ENCODE measurements around the gene ABCD3.

The ABCD3 gene

GRCh38 chr1:94389298-94389697 lies 28.9 kb upstream of the ABCD3 start:
- no peak for FAIRE-seq
- no peak for DNase-seq (ENCODE audit: insufficient read length, low spot score)
- TF ChIP-seq POLR2A (IDR thresholded peaks at IDR 0.05; ENCODE audit: low read depth, low read length) (no peak), SPI1 (IDR thresholded peaks at IDR 0.05; ENCODE audit: low read depth, low read length) (no peak), POLR2AphosphoS5 (IDR thresholded peaks at IDR 0.05; ENCODE audit: low read depth, low read length) (no peak), TAF1 (IDR thresholded peaks at IDR 0.05; ENCODE audit: low read depth, low read length) (no peak), PAX5 (IDR thresholded peaks at IDR 0.05; ENCODE audit: insufficient read depth, low read length, severe bottlenecking) (no peak)

- no peak for DNase-seq (ENCODE audit: insufficient read length, low spot score)
- TF ChIP-seq PAX5 (IDR thresholded peaks at IDR 0.05; ENCODE audit: insufficient read depth, low read length, severe bottlenecking) (no peak), SPI1 (IDR thresholded peaks at IDR 0.05; ENCODE audit: low read depth, low read length) (no peak), TAF1 (IDR thresholded peaks at IDR 0.05; ENCODE audit: low read depth, low read length) (no peak), POLR2AphosphoS5 (IDR thresholded peaks at IDR 0.05; ENCODE audit: low read depth, low read length) (no peak)
- FAIRE-seq, result no peak
Measured at GRCh38 chr1:94394247-94394646, 23.9 kb upstream of the ABCD3 start.

GRCh38 chr1:94395231-94395630 lies 23.0 kb upstream of the ABCD3 start:
- DNase-seq (ENCODE audit: insufficient read length, low spot score), result no peak
- no peak for TF ChIP-seq POU2F2 (IDR thresholded peaks at IDR 0.05; ENCODE audit: low read depth, low read length)
- no peak for TF ChIP-seq POLR2AphosphoS5 (IDR thresholded peaks at IDR 0.05; ENCODE audit: low read depth, low read length)
- TF ChIP-seq SPI1 (IDR thresholded peaks at IDR 0.05; ENCODE audit: low read depth, low read length), result no peak
- TF ChIP-seq POLR2A (IDR thresholded peaks at IDR 0.05; ENCODE audit: low read depth, low read length), result no peak
- TF ChIP-seq PAX5 (IDR thresholded peaks at IDR 0.05; ENCODE audit: insufficient read depth, low read length, severe bottlenecking), result no peak
- no peak for TF ChIP-seq TAF1 (IDR thresholded peaks at IDR 0.05; ENCODE audit: low read depth, low read length)
- FAIRE-seq, result no peak

GRCh38 chr1:94395748-94396309 lies 22.4 kb upstream of the ABCD3 start:
- TF ChIP-seq POU2F2 (IDR thresholded peaks at IDR 0.05; ENCODE audit: low read depth, low read length) (no peak), PAX5 (IDR thresholded peaks at IDR 0.05; ENCODE audit: insufficient read depth, low read length, severe bottlenecking) (no peak), POLR2AphosphoS5 (IDR thresholded peaks at IDR 0.05; ENCODE audit: low read depth, low read length) (no peak), POLR2A (IDR thresholded peaks at IDR 0.05; ENCODE audit: low read depth, low read length) (no peak), SPI1 (IDR thresholded peaks at IDR 0.05; ENCODE audit: low read depth, low read length) (no peak), TAF1 (IDR thresholded peaks at IDR 0.05; ENCODE audit: low read depth, low read length) (no peak)
- FAIRE-seq (no peak), DNase-seq (ENCODE audit: insufficient read length, low spot score) (no peak)

GRCh38 chr1:94396356-94397010 lies 21.7 kb upstream of the ABCD3 start:
- DNase-seq (ENCODE audit: insufficient read length, low spot score), result no peak
- FAIRE-seq, result no peak
- TF ChIP-seq POU2F2 (IDR thresholded peaks at IDR 0.05; ENCODE audit: low read depth, low read length) (no peak), TAF1 (IDR thresholded peaks at IDR 0.05; ENCODE audit: low read depth, low read length) (no peak), POLR2AphosphoS5 (IDR thresholded peaks at IDR 0.05; ENCODE audit: low read depth, low read length) (no peak), POLR2A (IDR thresholded peaks at IDR 0.05; ENCODE audit: low read depth, low read length) (no peak), PAX5 (IDR thresholded peaks at IDR 0.05; ENCODE audit: insufficient read depth, low read length, severe bottlenecking) (no peak), SPI1 (IDR thresholded peaks at IDR 0.05; ENCODE audit: low read depth, low read length) (no peak)

GRCh38 chr1:94398356-94398755 lies 19.8 kb upstream of the ABCD3 start:
- TF ChIP-seq POLR2AphosphoS5 (IDR thresholded peaks at IDR 0.05; ENCODE audit: low read depth, low read length) (no peak), PAX5 (IDR thresholded peaks at IDR 0.05; ENCODE audit: insufficient read depth, low read length, severe bottlenecking) (no peak), POLR2A (IDR thresholded peaks at IDR 0.05; ENCODE audit: low read depth, low read length) (no peak), TAF1 (IDR thresholded peaks at IDR 0.05; ENCODE audit: low read depth, low read length) (no peak), POU2F2 (IDR thresholded peaks at IDR 0.05; ENCODE audit: low read depth, low read length) (no peak), SPI1 (IDR thresholded peaks at IDR 0.05; ENCODE audit: low read depth, low read length) (no peak)
- FAIRE-seq (no peak), DNase-seq (ENCODE audit: insufficient read length, low spot score) (no peak)

- TF ChIP-seq TAF1 (IDR thresholded peaks at IDR 0.05; ENCODE audit: low read depth, low read length) (no peak), POU2F2 (IDR thresholded peaks at IDR 0.05; ENCODE audit: low read depth, low read length) (no peak), POLR2AphosphoS5 (IDR thresholded peaks at IDR 0.05; ENCODE audit: low read depth, low read length) (no peak), POLR2A (IDR thresholded peaks at IDR 0.05; ENCODE audit: low read depth, low read length) (no peak)
- FAIRE-seq (no peak), DNase-seq (ENCODE audit: insufficient read length, low spot score) (no peak)
Measured at GRCh38 chr1:94399453-94399852, 18.7 kb upstream of the ABCD3 start.

GRCh38 chr1:94401206-94401605 lies 17.0 kb upstream of the ABCD3 start:
- FAIRE-seq, result no peak
- TF ChIP-seq SPI1 (IDR thresholded peaks at IDR 0.05; ENCODE audit: low read depth, low read length), result no peak
- TF ChIP-seq PAX5 (IDR thresholded peaks at IDR 0.05; ENCODE audit: insufficient read depth, low read length, severe bottlenecking), result no peak
- TF ChIP-seq POLR2A (IDR thresholded peaks at IDR 0.05; ENCODE audit: low read depth, low read length), result no peak
- TF ChIP-seq TAF1 (IDR thresholded peaks at IDR 0.05; ENCODE audit: low read depth, low read length), result no peak
- TF ChIP-seq POU2F2 (IDR thresholded peaks at IDR 0.05; ENCODE audit: low read depth, low read length), result no peak
- TF ChIP-seq POLR2AphosphoS5 (IDR thresholded peaks at IDR 0.05; ENCODE audit: low read depth, low read length), result no peak
- DNase-seq (ENCODE audit: insufficient read length, low spot score), result no peak

GRCh38 chr1:94406446-94406845 lies 11.7 kb upstream of the ABCD3 start:
- DNase-seq (ENCODE audit: insufficient read length, low spot score) (no peak), FAIRE-seq (no peak)
- TF ChIP-seq SPI1 (IDR thresholded peaks at IDR 0.05; ENCODE audit: low read depth, low read length), result no peak
- TF ChIP-seq TAF1 (IDR thresholded peaks at IDR 0.05; ENCODE audit: low read depth, low read length), result no peak
- no peak for TF ChIP-seq PAX5 (IDR thresholded peaks at IDR 0.05; ENCODE audit: insufficient read depth, low read length, severe bottlenecking)
- no peak for TF ChIP-seq POLR2AphosphoS5 (IDR thresholded peaks at IDR 0.05; ENCODE audit: low read depth, low read length)
- no peak for TF ChIP-seq POLR2A (IDR thresholded peaks at IDR 0.05; ENCODE audit: low read depth, low read length)
- TF ChIP-seq POU2F2 (IDR thresholded peaks at IDR 0.05; ENCODE audit: low read depth, low read length), result no peak

All from GM12891 (cell line).